ENCODE data around the gene VEGFA.

- no peak for TF ChIP-seq CTCF (IDR thresholded peaks at IDR 0.05; ENCODE audit: low read depth, low read length)
- TF ChIP-seq EZH2phosphoT487 (IDR thresholded peaks at IDR 0.05; ENCODE audit: low read depth), result no peak
Observed at GRCh38 chr6:43767553-43768505, 2.2 kb upstream of the VEGFA start.

Data from OCI-LY3 (cell line).